ENCODE results near the gene PPEF1. TPM values are rescaled to one million over a fixed set of nuclear protein-coding genes. Genes with fewer than 3 reads are reported as not detected.
"Not testable (repeated sequence)": the region's sequence is repeated elsewhere in the genome, so short reads cannot be mapped to it uniquely, and the experiment has no call there.

PPEF1 gene
- total RNA-seq, 4 donors from 2014 or later, result 0.19 TPM; not detected in 3

DNA sequence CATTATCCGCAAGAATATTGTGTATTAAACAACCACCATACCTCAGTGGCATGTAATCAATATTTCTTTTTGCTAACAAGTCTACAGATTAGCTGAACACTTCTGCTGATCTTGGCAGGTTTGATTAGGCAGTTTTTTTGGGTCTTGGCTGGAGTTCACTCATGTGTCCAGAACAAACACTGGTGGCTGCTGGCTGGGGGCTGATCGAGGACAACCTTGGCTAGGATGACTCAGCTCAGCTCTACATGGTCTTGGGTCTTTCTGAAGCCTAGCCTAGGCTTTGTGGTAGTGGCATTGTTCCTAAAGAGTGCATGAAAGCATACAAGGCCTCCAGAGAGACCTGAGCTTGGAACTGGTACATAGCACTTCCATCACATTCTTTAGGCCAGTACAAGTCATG lies 41.1 kb downstream of the PPEF1 start:
- H3K4me3 ChIP-seq, result no peak overlapping the region
- no peaks in the 10 kb centered on the region for H3K36me3 ChIP-seq
- DNase-seq, result no peak
- H3K27ac ChIP-seq, result no peak overlapping the region
- 66 to 80% methylated on average over 1 to 2 of the region's 2 CpGs for WGBS, 2 donors
- no peak for TF ChIP-seq POLR2A (IDR thresholded peaks at IDR 0.05)
- TF ChIP-seq, protein P1, sequence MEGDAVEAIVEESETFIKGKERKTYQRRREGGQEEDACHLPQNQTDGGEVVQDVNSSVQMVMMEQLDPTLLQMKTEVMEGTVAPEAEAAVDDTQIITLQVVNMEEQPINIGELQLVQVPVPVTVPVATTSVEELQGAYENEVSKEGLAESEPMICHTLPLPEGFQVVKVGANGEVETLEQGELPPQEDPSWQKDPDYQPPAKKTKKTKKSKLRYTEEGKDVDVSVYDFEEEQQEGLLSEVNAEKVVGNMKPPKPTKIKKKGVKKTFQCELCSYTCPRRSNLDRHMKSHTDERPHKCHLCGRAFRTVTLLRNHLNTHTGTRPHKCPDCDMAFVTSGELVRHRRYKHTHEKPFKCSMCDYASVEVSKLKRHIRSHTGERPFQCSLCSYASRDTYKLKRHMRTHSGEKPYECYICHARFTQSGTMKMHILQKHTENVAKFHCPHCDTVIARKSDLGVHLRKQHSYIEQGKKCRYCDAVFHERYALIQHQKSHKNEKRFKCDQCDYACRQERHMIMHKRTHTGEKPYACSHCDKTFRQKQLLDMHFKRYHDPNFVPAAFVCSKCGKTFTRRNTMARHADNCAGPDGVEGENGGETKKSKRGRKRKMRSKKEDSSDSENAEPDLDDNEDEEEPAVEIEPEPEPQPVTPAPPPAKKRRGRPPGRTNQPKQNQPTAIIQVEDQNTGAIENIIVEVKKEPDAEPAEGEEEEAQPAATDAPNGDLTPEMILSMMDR (IDR thresholded peaks at IDR 0.05), result no peak
- no peaks in the 10 kb centered on the region for H3K27me3 ChIP-seq
- no peaks in the 10 kb centered on the region for H3K4me1 ChIP-seq
- intact Hi-C loops (cut with DNase I), result no loop called here
- H3K9me3 ChIP-seq, result no peaks in the 10 kb centered on the region

GRCh38 chrX:18753631-18754030 lies 46.2 kb downstream of the PPEF1 start:
- intact Hi-C loops (cut with DNase I), result no loop called here
- no peak overlapping the region for H3K27ac ChIP-seq
- H3K4me3 ChIP-seq, result no peak overlapping the region
- no peak for TF ChIP-seq POLR2A (IDR thresholded peaks at IDR 0.05)
- TF ChIP-seq, protein P1 (IDR thresholded peaks at IDR 0.05), result no peak
- no peaks in the 10 kb centered on the region for H3K27me3 ChIP-seq
- H3K36me3 ChIP-seq, result no peaks in the 10 kb centered on the region
- no peaks in the 10 kb centered on the region for H3K4me1 ChIP-seq
- H3K9me3 ChIP-seq, result no peaks in the 10 kb centered on the region
- no peak for DNase-seq
- 75 to 100% methylated on average over 2 of the region's 2 CpGs for WGBS, 2 donors

DNA sequence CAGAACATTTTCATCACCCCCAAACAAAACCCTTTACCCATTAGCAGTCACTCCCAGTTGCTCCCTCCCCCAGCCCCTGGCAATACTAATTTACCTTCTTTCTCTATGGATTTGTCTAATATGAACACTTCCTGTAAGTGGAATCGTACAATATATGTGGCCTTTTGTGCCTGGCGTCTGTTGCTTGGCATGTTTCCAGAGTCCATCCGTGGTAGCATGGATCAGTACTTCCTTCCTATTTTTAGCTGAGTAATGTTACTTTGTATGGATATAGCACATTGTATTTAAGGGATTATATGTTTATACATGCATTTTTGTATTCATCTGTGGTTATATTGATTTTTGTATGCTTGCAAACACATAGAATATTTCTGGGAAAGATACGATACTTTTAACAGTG lies 48.2 kb downstream of the PPEF1 start:
- WGBS, 2 donors, result 37 to 46% methylated on average over 4 of the region's 4 CpGs
- H3K27me3 ChIP-seq, result no peaks in the 10 kb centered on the region
- H3K36me3 ChIP-seq, result no peaks in the 10 kb centered on the region
- DNase-seq, result no peak
- no peaks in the 10 kb centered on the region for H3K4me1 ChIP-seq
- no peak overlapping the region for H3K4me3 ChIP-seq
- no peak for TF ChIP-seq POLR2A (IDR thresholded peaks at IDR 0.05)
- TF ChIP-seq, protein P1 (IDR thresholded peaks at IDR 0.05), result no peak
- H3K27ac ChIP-seq, result no peak overlapping the region
- no peaks in the 10 kb centered on the region for H3K9me3 ChIP-seq
- intact Hi-C loops (cut with DNase I), result no loop called here

DNA sequence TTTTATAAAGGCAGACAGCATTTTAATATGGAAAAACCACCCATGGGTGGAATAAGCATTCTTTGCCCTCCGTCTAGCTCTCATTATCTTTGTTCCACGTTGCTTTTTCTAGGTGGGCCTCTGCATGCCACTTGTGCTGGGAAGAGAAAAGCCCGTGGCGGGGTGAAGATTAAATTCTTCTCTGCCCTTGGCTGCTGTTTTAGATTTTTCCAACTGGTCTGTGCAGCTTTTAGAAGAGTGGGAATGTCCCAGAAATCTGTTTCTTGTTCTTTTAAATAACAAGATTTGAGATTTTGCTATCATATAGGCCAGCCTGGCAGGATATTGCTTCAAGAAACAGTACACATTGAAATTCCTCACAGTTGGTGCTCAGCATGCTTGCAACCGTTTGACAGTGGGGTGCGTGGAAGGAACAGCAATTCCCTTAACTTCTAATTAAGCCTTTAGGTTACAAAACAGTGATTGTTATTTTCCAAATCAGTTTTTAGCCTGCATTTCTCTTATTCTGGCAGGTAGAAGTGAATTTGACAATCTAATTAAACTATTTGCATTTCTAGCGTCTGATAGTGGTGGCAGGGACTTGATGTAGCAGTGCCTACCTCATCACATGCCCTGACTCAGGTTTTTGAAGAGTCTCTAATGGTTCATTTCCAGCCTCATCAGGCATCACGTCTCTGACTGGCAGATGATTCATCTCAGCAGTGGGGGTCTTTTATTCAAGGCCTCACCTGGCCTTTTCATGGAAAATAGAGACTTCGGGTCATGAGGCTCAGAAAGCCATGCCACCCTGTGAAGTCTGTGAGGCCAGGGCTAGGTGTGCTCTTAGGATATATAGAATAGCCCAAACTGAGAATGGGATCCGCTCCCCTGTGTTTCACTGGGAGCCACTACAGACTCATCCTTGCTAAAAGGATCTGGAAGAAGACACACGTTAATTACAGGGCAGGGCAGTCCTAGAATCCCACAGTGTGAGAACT lies 50.8 kb downstream of the PPEF1 start:
- DNase-seq, result no peak
- Histone ChIP-seq H3K9me3 (no peaks in the 10 kb centered on the region), H3K36me3 (no peaks in the 10 kb centered on the region), H3K27ac (no peak overlapping the region), H3K4me1 (no peaks in the 10 kb centered on the region), H3K27me3 (no peaks in the 10 kb centered on the region), H3K4me3 (no peak overlapping the region)
- 60 to 85% methylated on average over 7 to 9 of the region's 11 CpGs for WGBS, 2 donors
- intact Hi-C loops (cut with DNase I), result no loop called here
- TF ChIP-seq, protein P1 (IDR thresholded peaks at IDR 0.05), result no peak
- no peak for TF ChIP-seq POLR2A (IDR thresholded peaks at IDR 0.05)

DNA sequence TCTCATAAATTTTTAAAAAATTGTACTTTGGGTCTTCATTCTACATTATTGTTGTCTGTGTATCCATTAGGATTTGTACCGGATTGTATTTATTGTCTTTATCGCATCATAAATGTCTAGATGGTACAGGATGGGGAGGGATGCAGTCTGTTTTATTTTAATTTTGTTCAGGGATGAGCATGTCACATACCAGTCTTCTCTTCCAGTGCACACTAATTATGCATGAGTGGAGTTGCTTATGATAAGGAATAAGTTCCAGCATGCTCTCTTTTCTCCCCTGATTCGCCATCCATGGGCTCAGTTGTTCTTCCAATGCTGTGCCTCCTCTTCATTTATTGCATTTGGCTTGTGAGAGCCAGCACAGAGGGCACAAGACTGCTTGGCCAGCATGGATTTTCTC lies 54.3 kb downstream of the PPEF1 start:
- H3K9me3 ChIP-seq, result no peaks in the 10 kb centered on the region
- WGBS, 2 donors, result 80 to 83% methylated on average over 3 of the region's 3 CpGs
- no peaks in the 10 kb centered on the region for H3K4me1 ChIP-seq
- no peak overlapping the region for H3K4me3 ChIP-seq
- no peak for DNase-seq
- intact Hi-C loops (cut with DNase I), result no loop called here
- no peaks in the 10 kb centered on the region for H3K27me3 ChIP-seq
- no peak overlapping the region for H3K27ac ChIP-seq
- no peaks in the 10 kb centered on the region for H3K36me3 ChIP-seq
- TF ChIP-seq POLR2A (IDR thresholded peaks at IDR 0.05), result no peak
- TF ChIP-seq, protein P1 (IDR thresholded peaks at IDR 0.05), result no peak

GRCh38 chrX:18763106-18763505 lies 55.7 kb downstream of the PPEF1 start:
- WGBS, 2 donors, result 55 to 80% methylated on average over 1 to 3 of the region's 3 CpGs
- H3K27me3 ChIP-seq; DNase-seq; H3K36me3 ChIP-seq; H3K4me3 ChIP-seq; intact Hi-C loops (cut with DNase I); H3K4me1 ChIP-seq; H3K9me3 ChIP-seq; H3K27ac ChIP-seq: not testable (repeated sequence)
